Bronchial epithelial cell (primary cell): Measurements from ENCODE around the gene C16orf46. TPM values are rescaled to one million over a fixed set of nuclear protein-coding genes. Genes with fewer than 3 reads are reported as not detected.
"Not testable (repeated sequence)": the region's sequence is repeated elsewhere in the genome, so short reads cannot be mapped to it uniquely, and the experiment has no call there.

Experiments used
- DNase-seq: peaks from one replicate; pipeline ENCODE4 v3.0.0-alpha.2; 2010; ENCODE audit warnings: low read depth
- FAIRE-seq: peaks from 2 replicates; lab custom pipeline; 2011; peaks lifted over from hg19 to GRCh38; lab: Jason Lieb, UNC
- H3K27me3 ChIP-seq: 2 replicates; pipeline ENCODE4 v1.5.1; 2011; ENCODE audit warnings: low read length; ENCODE audit not compliant: control insufficient read depth, insufficient read depth
- H3K36me3 ChIP-seq: 2 replicates; pipeline ENCODE4 v1.5.1; 2011; ENCODE audit warnings: low read length; ENCODE audit not compliant: control insufficient read depth, insufficient read depth
- H3K4me3 ChIP-seq: 2 replicates; pipeline ENCODE4 v1.5.1; 2011; ENCODE audit warnings: mild to moderate bottlenecking, low read depth, low read length, control low read depth
- total RNA-seq: library from RNA; depleted of rRNA; stranded (reverse); fragments of >200 nt; gene quantifications from 2 replicates; pipeline ENCODE4 v1.2.1, GENCODE V29; 2014
- TF ChIP-seq, protein P1 (sequence below): IDR thresholded peaks from 2 replicates; pipeline ENCODE4 v1.5.1; 2011; ENCODE audit warnings: mild to moderate bottlenecking, moderate library complexity, low read length, control low read depth, inconsistent platforms; ENCODE audit not compliant: insufficient read depth, severe bottlenecking

The C16orf46 gene
- total RNA-seq, 1 donor from 2014 or later, result 0.53 TPM

DNA sequence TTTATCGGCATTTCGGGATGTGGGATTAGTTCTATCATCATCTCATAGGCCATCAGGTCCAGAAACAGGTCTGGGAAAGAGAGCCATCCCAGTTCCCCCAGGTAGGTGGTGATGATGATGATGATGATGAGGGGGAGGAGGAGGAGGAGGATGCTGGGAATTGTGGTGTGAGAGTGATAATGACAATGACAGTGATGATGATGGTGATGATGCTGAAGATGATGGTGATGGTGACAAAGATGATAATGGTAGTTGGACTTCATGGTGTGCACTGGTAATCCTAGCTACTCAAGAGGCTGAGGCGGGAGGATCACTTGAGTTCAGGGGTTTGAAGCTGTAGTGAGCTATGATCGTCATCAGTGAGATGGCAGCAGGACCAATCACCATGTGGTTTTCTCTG is 35.4 kb upstream of the C16orf46 start:
- Histone ChIP-seq H3K27me3 (no peaks in the 10 kb centered on the region), H3K4me3 (no peak overlapping the region), H3K36me3 (no peaks in the 10 kb centered on the region)
- TF ChIP-seq, protein P1, sequence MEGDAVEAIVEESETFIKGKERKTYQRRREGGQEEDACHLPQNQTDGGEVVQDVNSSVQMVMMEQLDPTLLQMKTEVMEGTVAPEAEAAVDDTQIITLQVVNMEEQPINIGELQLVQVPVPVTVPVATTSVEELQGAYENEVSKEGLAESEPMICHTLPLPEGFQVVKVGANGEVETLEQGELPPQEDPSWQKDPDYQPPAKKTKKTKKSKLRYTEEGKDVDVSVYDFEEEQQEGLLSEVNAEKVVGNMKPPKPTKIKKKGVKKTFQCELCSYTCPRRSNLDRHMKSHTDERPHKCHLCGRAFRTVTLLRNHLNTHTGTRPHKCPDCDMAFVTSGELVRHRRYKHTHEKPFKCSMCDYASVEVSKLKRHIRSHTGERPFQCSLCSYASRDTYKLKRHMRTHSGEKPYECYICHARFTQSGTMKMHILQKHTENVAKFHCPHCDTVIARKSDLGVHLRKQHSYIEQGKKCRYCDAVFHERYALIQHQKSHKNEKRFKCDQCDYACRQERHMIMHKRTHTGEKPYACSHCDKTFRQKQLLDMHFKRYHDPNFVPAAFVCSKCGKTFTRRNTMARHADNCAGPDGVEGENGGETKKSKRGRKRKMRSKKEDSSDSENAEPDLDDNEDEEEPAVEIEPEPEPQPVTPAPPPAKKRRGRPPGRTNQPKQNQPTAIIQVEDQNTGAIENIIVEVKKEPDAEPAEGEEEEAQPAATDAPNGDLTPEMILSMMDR, result no peak
- DNase-seq (no peak), FAIRE-seq (no peak)

- H3K27me3 ChIP-seq, DNase-seq, H3K4me3 ChIP-seq, H3K36me3 ChIP-seq, FAIRE-seq: not testable (repeated sequence)
Observed at GRCh38 chr16:81109274-81109673, 32.2 kb upstream of the C16orf46 start.

DNA sequence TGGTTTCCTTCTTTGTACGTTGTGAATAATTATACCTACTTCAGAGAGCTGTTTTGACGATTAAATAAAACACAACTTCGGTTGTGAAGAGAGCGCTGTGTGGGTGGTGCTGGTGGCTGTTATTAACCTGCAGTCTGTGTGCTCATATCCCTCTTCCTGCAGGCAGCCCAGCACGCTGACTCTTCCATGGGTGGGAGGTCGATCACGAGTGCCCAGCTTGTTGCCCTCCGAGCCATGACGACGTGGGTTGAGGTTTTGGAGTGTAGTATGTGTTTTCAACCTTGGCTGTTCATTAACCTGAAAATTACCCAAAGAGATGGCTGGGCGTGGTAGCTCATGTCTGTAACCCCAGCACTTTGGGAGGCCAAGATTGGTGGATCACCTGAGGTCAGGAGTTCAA is 30.5 kb upstream of the C16orf46 start:
- H3K27me3 ChIP-seq, result no peaks in the 10 kb centered on the region
- no peak overlapping the region for H3K4me3 ChIP-seq
- TF ChIP-seq, protein P1, result no peak
- DNase-seq (no peak), FAIRE-seq (no peak)
- H3K36me3 ChIP-seq, result no peaks in the 10 kb centered on the region

GRCh38 chr16:81106826-81107503 is 29.9 kb upstream of the C16orf46 start:
- Histone ChIP-seq H3K36me3 (no peaks in the 10 kb centered on the region), H3K27me3 (no peaks in the 10 kb centered on the region), H3K4me3 (no peak overlapping the region)
- TF ChIP-seq, protein P1, result no peak
- DNase-seq, result peak; percentile 25
- no peak for FAIRE-seq

- FAIRE-seq, result no peak
Observed at GRCh38 chr16:81105946-81106345, 28.9 kb upstream of the C16orf46 start.

DNA sequence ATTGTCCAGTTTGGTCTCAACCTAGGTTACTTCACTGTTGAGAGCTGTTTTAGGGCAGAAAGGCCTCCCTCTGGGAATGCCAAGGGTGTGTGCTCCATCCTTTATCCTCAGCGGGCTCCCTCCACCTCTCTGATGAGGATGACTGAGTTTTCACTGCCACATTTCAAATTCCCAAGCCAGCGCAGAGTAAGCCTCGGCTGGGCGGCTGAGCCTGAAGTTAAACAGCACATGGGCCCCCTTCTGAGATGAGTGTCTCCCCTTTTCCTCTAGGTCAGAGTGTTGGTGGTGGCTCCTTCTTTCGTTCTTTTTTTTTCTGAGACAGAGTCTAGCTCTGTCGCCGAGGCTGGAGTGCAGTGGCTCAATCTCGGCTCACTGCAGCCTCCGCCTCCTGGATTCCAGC is 24.7 kb upstream of the C16orf46 start:
- H3K4me3 ChIP-seq, result no peak overlapping the region
- DNase-seq (no peak), FAIRE-seq (no peak)
- H3K27me3 ChIP-seq, result no peaks in the 10 kb centered on the region
- TF ChIP-seq, protein P1, result no peak
- H3K36me3 ChIP-seq, result no peaks in the 10 kb centered on the region

More at GRCh38 chr16:81105946-81106345, 28.9 kb upstream of the C16orf46 start:
- H3K36me3 ChIP-seq, result no peaks in the 10 kb centered on the region
- H3K4me3 ChIP-seq, result no peak overlapping the region
- TF ChIP-seq, protein P1, result no peak
- no peaks in the 10 kb centered on the region for H3K27me3 ChIP-seq
- no peak for DNase-seq
